ENCODE results near the gene CASD1.

DNA sequence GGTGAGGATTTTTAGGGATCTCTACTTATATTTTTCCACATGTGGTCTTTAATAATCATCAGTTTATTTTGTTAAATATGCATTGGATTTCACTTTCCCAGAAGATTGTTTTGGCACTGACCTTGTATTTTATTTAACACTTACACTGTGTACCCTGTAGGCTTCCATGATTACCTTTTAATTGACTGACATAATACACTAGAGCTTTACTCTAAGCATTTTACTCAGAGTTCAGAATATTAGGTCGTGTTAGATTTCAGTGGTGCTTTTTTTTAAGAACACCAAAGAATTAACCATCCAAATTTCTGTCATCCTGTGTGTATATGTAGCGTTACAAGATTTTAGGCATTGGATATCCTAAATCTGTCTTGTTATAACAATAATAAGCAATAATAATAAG lies 23.1 kb downstream of the CASD1 start:
- TF ChIP-seq, protein P1, sequence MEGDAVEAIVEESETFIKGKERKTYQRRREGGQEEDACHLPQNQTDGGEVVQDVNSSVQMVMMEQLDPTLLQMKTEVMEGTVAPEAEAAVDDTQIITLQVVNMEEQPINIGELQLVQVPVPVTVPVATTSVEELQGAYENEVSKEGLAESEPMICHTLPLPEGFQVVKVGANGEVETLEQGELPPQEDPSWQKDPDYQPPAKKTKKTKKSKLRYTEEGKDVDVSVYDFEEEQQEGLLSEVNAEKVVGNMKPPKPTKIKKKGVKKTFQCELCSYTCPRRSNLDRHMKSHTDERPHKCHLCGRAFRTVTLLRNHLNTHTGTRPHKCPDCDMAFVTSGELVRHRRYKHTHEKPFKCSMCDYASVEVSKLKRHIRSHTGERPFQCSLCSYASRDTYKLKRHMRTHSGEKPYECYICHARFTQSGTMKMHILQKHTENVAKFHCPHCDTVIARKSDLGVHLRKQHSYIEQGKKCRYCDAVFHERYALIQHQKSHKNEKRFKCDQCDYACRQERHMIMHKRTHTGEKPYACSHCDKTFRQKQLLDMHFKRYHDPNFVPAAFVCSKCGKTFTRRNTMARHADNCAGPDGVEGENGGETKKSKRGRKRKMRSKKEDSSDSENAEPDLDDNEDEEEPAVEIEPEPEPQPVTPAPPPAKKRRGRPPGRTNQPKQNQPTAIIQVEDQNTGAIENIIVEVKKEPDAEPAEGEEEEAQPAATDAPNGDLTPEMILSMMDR (IDR thresholded peaks at IDR 0.05; ENCODE audit: insufficient read depth, low read depth, low read length), result no peak
- TF ChIP-seq EZH2 (IDR thresholded peaks at IDR 0.05; ENCODE audit: insufficient read depth, low read length), result no peak
